HG03558 (cell line): Measurements from ENCODE around the gene RASD2.

ENCODE experiments used
- ATAC-seq: cut with Tn5 transposase; IDR thresholded peaks from one replicate; pipeline ENCODE4 v1.9.1; 2021; ENCODE audit warnings: moderate number of reproducible peaks; ENCODE audit not compliant: unreplicated experiment; ENCODE audit errors: extremely low read depth

The RASD2 gene

GRCh38 chr22:35556666-35557065 lies 16.0 kb downstream of the RASD2 start:
- ATAC-seq = no peak

- ATAC-seq = no peak
These were observed 17.4 kb downstream of the RASD2 start for GRCh38 chr22:35558031-35558430.

DNA sequence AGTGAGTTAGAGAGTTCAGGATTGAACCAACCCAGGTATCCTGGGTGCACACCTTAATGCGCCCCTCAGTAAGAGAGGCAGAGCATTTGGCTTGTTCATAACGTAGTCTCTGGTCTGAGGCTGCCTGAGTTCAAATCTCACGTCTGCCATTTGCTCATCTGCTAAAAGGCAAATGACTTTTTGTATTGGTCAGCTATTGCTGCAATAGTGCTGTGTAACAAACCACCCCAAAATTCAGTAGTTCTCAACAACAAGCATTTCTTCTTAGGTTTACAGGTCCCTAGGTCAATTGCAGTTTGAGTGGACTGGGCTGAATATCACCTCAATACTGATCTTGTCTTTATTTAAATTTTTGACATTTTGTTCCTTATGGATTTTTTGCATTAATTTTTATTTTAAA lies 18.1 kb downstream of the RASD2 start:
- no peak for ATAC-seq

GRCh38 chr22:35559354-35560005 lies 18.8 kb downstream of the RASD2 start:
- no peak for ATAC-seq

DNA sequence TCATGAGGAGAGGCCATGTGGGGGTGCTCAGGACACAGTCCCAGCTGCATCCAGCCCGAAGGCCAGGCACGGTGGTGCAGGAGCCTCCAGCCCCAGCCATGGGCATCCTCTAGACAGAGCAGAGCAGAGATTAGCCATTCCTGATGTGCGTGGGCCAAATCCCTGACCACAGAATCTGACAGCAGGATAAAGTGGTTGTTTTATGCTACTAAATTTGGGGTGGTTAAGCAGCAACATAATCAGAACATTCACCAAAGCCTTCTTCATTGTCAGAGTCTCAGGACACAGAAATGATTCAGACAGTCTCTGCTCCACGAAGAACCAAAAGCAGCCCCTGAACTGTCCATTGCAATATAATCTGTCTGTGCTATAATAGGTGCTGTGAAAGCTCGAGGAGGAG lies 19.7 kb downstream of the RASD2 start:
- no peak for ATAC-seq

DNA sequence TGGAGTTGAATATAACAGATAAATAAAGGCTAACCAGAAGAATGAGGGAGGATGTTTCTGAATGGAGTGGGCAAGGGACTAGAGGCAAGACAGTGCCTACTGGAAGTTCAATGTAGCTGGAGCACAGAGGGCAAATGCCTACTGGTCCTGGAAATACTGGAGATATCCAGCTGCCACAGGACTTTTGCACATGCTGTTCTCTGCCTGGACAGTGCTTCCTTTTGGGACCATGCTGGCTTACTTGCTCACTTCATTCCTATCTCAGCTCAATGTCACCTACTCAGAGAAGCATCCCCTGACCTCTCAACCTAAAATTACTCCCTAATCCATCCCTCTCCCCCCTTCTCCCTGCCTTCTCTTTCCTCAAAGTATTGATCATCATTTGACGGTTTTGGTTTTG lies 20.2 kb downstream of the RASD2 start:
- no peak for ATAC-seq

DNA sequence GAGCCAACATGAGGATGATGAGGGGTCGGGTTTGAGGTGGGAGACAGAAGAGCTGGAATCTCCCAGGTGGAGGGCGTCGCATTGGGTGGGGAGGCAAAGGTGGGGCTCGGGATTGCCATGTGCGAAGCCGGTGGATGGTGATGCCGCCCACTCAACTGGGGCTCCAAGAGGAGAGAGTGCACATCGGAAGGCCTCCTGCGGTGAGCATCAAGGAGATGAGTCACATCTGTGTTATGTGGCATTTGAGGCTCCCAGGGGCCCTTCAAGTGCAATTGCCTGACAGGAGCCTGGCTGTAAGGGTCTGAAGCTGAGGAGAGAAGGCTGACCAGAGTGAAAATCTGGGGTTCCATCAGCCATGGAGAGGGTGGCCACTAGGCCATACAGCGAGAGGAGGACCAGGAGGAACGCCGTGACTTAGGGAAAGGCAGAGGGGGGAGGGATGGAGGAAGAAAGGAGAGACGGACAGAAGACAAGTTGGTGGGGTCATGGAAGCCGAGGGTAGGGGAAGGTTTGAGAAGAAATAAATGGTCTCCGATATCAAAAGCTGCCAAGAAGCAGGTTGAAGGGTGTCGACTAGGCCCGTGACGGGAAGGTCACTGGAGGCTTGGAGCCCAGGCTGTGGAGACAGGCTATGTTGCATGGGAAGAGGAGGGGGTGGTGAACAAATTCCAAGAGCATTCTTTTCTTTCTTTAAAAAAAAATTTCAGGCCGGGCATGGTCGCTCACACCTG lies 21.3 kb downstream of the RASD2 start:
- ATAC-seq = no peak

DNA sequence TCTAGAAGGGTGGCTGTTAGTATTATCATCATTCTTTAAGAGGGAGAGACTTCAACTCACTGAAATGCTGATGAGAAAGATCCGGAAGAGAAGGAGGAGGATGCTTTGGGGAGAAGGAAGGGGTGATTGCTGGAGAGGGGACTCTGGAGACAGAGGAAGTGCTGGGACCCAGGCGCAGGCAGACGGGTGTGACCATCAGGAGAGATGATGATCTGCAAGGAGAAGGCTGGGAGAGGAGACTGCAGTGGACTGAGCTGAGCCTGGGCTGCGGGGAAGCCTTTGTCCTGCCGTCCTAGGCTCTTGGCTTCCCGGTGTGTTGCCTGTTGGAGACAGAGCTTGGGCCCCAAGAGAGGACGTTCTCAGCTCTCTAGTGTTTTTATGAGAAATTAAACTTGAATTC lies 22.6 kb downstream of the RASD2 start:
- ATAC-seq = no peak

DNA sequence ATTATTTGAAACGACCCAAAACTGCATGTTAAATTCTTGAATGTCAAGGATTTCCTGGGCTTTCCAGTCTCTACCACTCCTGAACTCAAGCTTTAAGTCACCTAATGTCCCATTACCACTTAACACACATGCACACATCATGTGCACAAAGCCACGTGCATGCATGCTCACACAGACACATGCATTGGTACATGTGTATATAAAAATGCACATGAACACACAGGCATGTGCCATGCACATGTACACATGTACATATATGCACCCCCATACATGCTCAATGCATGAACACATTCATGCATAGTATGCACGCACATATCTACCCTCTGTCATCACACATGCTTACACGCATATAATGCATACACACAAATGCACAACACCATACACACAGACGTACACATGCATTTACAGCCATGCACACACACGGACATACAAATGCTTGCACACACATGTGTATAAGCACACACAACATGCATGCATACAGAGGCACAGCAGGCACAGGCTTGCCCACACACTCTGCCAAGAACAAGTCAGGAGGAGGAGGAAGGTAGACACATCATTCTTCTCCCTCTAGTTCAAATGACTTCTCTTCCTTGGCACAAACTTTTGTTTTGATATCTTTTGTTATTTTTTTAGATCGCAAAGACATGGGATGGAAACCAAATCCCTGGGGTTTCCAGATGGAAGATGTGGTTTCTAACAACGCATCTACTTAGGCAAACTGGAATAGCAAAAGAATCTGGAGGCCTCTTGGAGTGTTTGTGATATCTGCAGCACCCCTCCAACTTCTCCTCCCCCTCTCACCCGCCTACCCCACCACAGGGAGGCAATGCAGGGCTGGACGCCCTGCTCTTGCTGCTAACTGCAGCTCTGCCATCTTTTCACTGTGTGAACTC lies 24.6 kb downstream of the RASD2 start:
- ATAC-seq = no peak

DNA sequence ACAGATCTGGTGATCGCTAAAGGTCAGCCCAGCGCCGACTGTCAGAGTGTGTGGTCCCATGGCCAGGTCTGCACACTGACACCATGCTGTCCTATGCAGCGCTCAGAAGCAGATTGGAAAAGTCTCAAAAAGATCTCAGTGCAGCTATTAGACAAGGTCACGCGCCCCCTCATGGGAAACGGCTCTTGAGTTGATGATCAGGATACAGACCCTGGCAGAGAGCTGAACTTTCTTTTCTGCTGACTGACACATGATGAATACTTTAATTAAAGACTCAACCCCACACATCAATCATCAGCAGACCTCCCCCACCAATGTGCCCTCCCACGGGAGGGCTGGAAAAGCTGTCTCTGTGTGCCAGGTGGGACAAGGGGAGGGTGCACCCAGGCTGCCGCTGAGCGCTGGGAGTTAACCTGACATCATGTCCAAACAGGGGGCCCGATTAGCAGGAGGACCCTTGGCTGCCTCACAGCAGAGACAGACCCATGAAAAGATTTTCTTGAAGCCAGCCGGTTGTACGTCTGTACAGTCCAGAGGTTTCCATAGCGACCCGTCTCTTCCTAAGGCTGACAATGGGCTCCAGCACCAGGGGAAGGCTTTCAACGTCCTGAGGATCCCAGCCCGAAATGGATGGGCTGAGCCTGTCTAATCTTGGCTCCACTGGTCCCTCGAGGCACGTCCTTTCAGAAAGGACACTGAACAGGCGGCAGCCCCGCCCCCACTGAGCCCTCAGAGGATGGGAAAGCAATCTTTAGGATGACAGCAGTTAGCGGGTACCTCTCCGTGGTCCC lies 26.9 kb downstream of the RASD2 start:
- no peak for ATAC-seq

GRCh38 chr22:35568751-35569739 lies 28.4 kb downstream of the RASD2 start:
- no peak for ATAC-seq

GRCh38 chr22:35569916-35570315 lies 29.3 kb downstream of the RASD2 start:
- ATAC-seq = no peak

- ATAC-seq = no peak
These were observed 30.1 kb downstream of the RASD2 start for GRCh38 chr22:35570686-35571194.

DNA sequence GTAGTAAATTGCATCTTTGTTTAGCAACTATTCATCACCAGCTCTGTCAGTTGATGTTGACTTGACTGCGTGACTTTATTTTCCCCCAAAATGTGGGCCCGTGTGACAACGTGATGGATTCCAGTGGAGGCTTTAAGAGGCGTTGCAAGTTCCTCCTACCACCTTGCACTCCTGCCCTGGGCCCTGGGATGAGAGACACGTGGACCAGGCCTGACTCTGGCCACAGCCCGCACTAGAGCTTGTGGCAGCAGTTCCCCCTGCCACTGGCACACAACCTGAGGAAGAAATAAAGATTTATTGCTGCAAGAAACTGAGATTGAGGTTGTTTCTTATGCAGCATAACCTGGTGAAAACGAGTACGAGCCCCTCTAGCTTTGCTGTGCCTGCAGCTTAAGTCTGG lies 31.9 kb downstream of the RASD2 start:
- ATAC-seq = no peak

DNA sequence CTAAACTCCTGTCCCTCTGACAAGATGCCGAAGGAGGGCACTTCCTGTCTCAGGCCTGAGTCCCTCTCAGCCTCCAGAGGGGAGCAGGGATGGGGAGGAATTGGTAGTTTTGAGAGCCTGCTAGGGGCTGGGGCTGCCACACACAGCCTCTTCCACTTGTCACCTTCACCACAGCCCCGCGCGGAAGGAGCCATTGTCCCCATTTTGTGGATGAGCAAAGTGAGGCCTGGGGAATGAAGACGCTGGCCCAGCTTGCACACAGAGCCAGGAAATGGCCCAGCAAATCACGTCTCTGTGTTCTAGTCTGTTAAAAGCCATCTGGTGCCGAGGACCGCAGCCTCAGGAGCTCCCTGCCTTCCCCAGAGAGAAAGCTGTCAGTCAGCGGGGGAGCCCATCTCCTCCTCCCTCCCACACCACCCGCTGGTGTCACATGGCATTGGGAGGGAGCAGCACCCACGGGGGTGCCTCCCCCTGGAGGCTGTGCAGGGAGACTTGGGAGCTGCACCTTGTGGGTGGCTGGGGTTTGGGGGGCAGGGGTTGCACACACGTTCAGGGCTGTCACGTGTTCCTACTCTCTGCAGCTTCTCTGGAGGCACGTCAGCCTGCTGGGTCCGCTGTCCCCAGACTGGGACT lies 34.6 kb downstream of the RASD2 start:
- ATAC-seq = no peak

- no peak for ATAC-seq
These were observed 36.0 kb downstream of the RASD2 start for GRCh38 chr22:35576671-35577070.

DNA sequence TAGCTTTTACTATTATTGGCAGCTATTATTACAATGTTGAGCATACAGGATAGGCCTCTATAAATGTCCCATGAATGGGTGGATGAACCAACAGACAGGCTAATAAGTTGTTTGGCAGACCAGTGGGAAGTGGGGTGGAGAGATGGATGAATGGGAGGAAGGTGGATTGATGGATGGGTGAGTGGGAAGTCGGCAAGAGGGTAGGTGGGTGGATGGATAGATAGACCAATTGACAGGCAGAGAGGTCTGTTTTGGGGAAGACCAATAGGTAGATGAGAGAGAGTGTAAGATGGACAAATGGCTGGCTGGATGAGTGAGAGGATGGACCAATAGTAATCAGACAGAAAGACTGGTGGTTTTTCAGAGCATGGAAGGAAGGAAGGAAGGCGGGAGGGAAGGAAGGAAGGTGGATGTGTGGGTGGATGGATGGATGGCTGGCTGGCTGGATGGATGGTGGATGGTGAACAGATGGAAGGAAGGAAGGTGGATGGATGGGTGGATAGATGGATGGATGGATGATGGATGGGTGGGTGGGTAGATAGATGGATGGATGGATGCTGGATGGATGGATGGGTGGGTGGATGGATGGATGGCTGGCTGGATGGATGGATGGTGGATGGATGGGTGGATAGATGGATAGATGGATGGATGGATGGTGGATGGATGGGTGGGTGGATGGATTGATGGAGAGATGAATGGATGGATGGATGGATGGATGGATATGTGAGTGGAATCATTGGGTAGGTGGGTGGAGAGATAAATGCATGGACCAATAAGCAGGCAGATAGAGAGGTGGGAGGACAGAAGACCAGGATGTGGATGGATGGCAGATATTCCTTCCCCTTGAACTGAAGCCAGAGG lies 37.4 kb downstream of the RASD2 start:
- no peak for ATAC-seq
